Activated naive CD8-positive, alpha-beta T cell (primary cell): ENCODE results near the gene FAM169A.

Experiments
- H3K27ac Mint-ChIP-seq: one replicate; pipeline ENCODE4 v1.8.0; 2021; ENCODE audit warnings: mixed read lengths
- H3K27me3 Mint-ChIP-seq: one replicate; pipeline ENCODE4 v1.8.0; 2021; ENCODE audit warnings: mixed read lengths
- H3K36me3 Mint-ChIP-seq: one replicate; pipeline ENCODE4 v1.8.0; 2021; ENCODE audit warnings: mixed read lengths
- H3K4me1 Mint-ChIP-seq: one replicate; pipeline ENCODE4 v1.8.0; 2021; ENCODE audit warnings: low read depth, mixed read lengths
- H3K4me3 Mint-ChIP-seq: one replicate; pipeline ENCODE4 v1.8.0; 2021; ENCODE audit warnings: mild to moderate bottlenecking, mixed read lengths
- H3K9me3 Mint-ChIP-seq: one replicate; pipeline ENCODE4 v1.8.0; 2021; ENCODE audit warnings: low read depth, mixed read lengths

FAM169A gene

DNA sequence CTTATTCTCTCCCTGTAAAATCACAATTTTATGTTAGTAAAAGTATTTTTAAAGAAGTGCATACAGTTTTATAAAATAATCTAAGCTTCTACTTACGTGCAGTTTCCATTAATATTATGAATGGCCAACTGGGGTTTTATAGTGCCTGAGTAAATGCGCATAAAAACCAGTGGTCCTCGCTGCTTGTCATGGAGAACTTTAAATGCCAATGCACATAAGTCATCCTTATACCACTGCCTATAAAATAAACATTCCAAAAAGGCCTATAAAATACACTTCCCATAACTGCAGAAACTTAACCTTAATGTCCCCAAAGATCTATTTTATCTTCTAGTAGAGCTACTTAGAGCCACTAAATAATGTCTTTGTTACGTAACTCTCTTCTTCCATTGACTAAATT is 127.8 kb downstream of the FAM169A start:
- H3K4me3 Mint-ChIP-seq = no peak overlapping the region
- no peak overlapping the region for H3K27ac Mint-ChIP-seq
- no peaks in the 10 kb centered on the region for H3K9me3 Mint-ChIP-seq
- no peaks in the 10 kb centered on the region for H3K27me3 Mint-ChIP-seq
- no peaks in the 10 kb centered on the region for H3K4me1 Mint-ChIP-seq
- peaks cover 3% of the 10 kb centered on the region for H3K36me3 Mint-ChIP-seq

DNA sequence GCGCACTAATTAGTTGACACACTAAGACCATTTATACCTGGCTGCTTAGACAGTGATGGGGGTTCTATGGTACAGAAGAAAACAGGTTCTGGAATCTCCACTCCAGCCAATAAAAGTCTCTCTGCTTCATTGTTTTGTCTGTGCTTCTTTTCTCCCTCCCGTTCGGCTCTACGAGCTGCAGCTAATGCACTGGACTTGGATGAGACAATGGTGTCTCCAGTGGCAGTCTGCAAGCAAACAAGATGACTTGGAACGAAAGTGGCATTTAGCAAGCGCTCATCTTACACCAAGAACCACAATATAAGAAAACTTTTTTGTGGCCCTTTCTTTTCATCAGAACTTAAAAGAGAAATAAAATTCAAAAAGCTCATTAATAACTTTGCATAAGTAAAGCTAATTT is 129.4 kb downstream of the FAM169A start:
- Mint-ChIP-seq H3K9me3 (no peaks in the 10 kb centered on the region), H3K4me1 (no peaks in the 10 kb centered on the region), H3K27me3 (no peaks in the 10 kb centered on the region), H3K27ac (no peak overlapping the region), H3K36me3 (peaks cover 6% of the 10 kb centered on the region), H3K4me3 (no peak overlapping the region)
